Activated T-helper 2 cell treated with anti-CD3 and anti-CD28 coated beads, Interferon-gamma antibody, Interleukin-2, Interleukin-4, amounts not matched to agents 10 μg/mL and 5 μg/mL and 100 μg/mL, durations not matched to agents 14 hours and 24 hours and 36 hours (primary cell): ENCODE measurements around the gene VPREB3. TPM values are rescaled to one million over a fixed set of nuclear protein-coding genes. Genes with fewer than 3 reads are reported as not detected.
A peak's percentile ranks its signal among the peaks of the same experiment; 100 is the strongest.

Source experiments
- DNase-seq: peaks from one replicate; pipeline ENCODE4 v3.0.0; 2021; ENCODE audit warnings: low spot score
- H3K27ac Mint-ChIP-seq: one replicate; pipeline ENCODE4 v1.8.0; 2021; ENCODE audit warnings: mixed read lengths
- H3K27me3 Mint-ChIP-seq: one replicate; pipeline ENCODE4 v1.8.0; 2021; ENCODE audit warnings: low read depth, mixed read lengths
- H3K36me3 Mint-ChIP-seq: one replicate; pipeline ENCODE4 v1.8.0; 2021; ENCODE audit warnings: low read depth, mixed read lengths
- H3K4me1 Mint-ChIP-seq: one replicate; pipeline ENCODE4 v1.8.0; 2021; ENCODE audit warnings: low read depth, mixed read lengths
- H3K4me3 Mint-ChIP-seq: one replicate; pipeline ENCODE4 v1.8.0; 2021; ENCODE audit warnings: low read depth, mild to moderate bottlenecking, moderate library complexity, mixed read lengths
- H3K9me3 Mint-ChIP-seq: one replicate; pipeline ENCODE4 v1.8.0; 2021; ENCODE audit warnings: mixed read lengths
- intact Hi-C: fragments of 100-400 bp; cut with micrococcal nuclease; formaldehyde crosslinking; loops from one replicate; pipeline ENCODE4 v1.15.1; 2023
- total RNA-seq: library from RNA; stranded (reverse); gene quantifications from 2 replicates; pipeline ENCODE4 v1.2.3, GENCODE V29; 2022

The VPREB3 gene, protein sequence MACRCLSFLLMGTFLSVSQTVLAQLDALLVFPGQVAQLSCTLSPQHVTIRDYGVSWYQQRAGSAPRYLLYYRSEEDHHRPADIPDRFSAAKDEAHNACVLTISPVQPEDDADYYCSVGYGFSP
- 0.55 TPM in 1 of 2 replicates, not detected in the other for total RNA-seq

DNA sequence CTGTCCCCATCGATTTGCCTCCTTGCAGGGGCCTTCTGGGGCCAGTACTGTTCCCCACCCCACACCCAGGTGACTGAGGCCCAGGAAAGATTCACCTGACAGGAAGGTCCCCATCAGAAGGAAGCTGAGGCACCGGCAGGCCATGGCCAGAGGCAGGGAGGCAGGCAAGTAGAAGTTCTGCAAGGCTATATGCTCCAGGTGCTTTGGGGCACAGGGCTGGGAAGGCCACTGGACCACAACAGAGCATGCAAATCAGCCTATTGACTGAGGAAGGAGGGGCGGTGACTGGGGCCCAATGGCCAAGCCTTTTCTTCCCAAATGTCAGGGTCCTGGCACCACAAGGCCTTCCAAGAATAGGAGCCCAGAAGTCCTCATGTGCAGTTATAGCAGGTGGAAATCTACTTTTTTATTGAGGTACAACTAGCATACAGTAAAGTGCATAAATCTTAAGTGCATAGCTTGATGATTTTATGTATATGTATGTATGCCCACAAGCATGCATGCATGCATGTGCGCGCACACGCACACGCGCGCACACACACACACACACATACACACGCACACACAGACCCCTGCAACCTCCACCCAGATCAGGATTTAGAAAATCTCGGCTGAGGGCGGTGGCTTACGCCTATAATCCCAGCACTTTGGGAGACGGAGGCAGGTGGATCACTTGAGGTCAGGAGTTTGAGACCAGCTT, at the start of gene VPREB3:
Gene VPREB3 (minus strand): TSS at position 206 of the 700 bp plus-strand sequence. CDS start 62 bp downstream, at position 144.
- no peaks in the 10 kb centered on the region for H3K36me3 Mint-ChIP-seq
- H3K4me1 Mint-ChIP-seq, result peaks cover 16% of the 10 kb centered on the region
- H3K4me3 Mint-ChIP-seq, result no peak within 1 kb of the TSS
- no peak within 1 kb of the TSS for H3K27ac Mint-ChIP-seq
- DNase-seq, result no peak
- intact Hi-C loops, result loop anchor here (5.0 kb wide), 1 partner anchor 47 kb away; no protein-coding TSS in a partner anchor
- no peaks in the 10 kb centered on the region for H3K27me3 Mint-ChIP-seq
- H3K9me3 Mint-ChIP-seq, result no peaks in the 10 kb centered on the region

DNA sequence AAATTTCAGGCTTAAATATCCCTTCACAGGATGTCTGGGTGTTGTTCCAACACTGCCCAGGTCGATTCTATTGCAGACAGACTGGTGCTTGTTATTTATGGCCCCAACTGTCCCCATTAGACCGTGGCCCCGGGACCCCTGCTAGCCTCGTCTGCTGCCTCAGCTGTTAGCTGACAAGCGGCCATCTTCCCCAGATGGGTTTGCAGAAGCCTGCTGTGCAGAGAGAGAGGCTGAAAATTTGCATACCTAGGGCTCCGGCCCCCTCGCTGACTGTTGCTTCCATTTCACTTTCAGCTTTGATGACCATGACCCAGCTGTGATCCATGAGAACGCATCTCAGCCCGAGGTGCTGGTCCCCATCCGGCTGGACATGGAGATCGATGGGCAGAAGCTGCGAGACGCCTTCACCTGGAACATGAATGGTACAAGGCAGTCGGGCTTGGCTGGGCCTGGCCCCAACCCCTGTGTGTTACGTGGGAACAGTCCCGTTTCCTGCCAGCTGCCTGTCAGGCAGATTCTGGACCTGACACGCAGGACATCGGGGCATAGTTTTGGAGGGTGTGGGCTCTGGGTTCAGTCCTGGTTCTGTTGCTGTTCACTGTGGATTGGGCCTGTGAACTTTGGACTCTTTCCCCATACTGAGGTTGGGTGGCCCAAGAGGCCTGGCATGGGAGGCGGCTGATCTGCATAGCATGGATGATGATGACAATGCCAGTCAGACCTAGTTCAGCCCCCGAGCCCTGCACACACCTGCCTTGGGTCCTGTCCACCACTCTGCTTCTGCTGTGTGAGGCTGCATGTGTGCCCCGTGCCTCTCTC, 49.0 kb upstream of the VPREB3 start:
- H3K9me3 Mint-ChIP-seq, result no peaks in the 10 kb centered on the region
- no peak overlapping the region for H3K4me3 Mint-ChIP-seq
- H3K4me1 Mint-ChIP-seq, result no peaks in the 10 kb centered on the region
- no peak overlapping the region for H3K27ac Mint-ChIP-seq
- H3K27me3 Mint-ChIP-seq, result no peaks in the 10 kb centered on the region
- DNase-seq, result no peak
- intact Hi-C loops, result no loop called here
- H3K36me3 Mint-ChIP-seq, result peaks cover 65% of the 10 kb centered on the region

DNA sequence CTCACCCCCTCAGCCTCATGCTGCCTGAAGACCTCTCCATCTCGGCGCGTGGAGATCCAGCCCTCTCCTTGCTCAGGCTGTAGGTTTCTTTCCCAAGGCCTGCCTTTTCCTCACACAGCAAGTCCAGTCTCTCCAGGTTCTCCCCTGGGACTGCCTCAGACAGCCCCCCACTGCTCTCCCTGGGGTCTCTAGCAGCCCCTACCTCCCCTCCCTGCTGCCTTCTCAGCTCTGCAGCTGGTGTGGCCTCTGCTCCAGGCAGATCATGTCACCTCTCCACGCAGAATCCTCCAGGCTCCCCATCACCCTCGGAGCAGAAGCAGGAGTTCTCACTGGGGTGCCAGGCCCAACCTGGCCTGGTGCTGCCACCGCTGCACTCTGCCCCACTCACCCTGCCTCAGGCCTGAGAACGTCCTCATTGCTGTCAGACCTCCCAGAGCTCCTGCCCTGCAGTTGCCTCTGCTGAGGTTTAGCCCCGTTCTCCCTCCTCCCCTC, 47.7 kb upstream of the VPREB3 start:
- intact Hi-C loops, result no loop called here
- Mint-ChIP-seq H3K27ac (no peak overlapping the region), H3K4me1 (no peaks in the 10 kb centered on the region), H3K27me3 (no peaks in the 10 kb centered on the region), H3K4me3 (no peak overlapping the region), H3K36me3 (peaks cover 63% of the 10 kb centered on the region), H3K9me3 (no peaks in the 10 kb centered on the region)
- no peak for DNase-seq

DNA sequence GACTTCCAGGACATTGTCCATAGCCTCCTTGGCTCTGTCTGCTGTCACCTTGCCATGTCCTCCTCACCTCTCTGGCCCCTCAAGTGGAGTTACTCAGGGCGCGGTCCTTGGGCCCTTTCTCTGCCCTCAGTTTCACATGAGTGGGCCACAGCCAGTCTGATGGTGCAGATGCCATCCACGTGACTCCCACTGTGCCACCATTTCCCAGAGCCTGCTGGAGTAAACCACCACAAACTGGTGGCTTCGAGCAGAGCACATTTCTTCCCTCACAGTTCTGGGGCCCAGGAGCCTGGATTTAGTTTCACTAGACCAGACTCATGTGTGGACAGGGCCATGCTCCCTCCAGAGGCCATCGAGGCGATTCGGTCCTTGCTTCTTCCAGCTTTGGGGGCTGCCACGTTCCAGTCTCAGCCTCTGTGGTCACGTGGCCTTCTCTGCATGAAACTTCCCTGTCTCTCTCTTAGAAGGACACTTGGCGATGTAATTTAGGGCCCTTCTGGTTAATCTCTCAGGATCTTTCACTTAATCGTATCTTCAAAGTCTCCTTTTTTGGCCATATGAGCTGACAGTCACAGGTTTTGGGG, 47.1 kb upstream of the VPREB3 start:
- no peak overlapping the region for H3K4me3 Mint-ChIP-seq
- intact Hi-C loops, result no loop called here
- no peaks in the 10 kb centered on the region for H3K4me1 Mint-ChIP-seq
- H3K27ac Mint-ChIP-seq, result no peak overlapping the region
- DNase-seq, result no peak
- H3K36me3 Mint-ChIP-seq, result peaks cover 66% of the 10 kb centered on the region
- no peaks in the 10 kb centered on the region for H3K9me3 Mint-ChIP-seq
- no peaks in the 10 kb centered on the region for H3K27me3 Mint-ChIP-seq

DNA sequence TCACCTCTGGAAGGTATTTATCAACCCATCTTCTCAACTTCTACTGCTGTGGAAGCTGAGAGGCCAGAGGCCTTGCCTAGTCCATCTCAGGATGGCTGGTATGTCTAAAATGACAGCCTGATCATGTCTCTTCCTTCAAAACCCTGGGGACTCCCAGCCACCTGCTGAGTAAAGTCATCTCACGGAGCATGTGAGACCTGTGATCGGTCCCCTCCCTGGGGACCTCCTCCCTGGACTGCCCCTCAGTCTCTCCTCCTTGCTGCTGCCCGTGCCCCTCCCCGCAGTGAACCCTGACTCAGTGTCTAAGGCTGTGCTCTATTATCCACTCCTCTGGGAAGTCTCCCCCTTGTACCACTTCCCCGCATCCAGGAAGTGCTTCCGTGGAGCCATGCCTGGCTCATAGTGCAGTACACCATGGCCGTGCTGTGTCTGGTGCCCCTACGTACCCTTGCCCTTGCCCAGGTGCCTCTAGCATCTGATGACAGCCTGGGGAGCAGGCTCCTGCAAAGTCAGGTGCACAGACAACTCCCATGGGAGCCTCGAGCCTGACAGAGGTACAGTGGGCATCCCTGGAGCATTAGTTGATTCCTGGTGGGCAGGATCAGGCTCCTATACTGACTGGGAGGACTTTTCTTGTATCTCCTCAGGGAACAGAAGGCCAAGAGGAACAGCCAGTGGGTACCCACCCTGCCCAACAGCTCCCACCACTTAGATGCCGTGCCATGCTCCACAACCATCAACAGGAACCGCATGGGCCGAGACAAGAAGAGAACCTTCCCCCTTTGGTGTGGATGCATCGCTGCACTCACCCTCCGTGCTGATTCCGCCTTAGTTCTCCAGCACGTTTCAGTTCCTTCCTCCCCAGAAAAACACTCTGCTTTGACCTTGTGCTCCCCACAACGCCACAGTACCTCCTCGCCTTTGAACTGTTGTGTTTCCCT, 46.3 kb upstream of the VPREB3 start:
- H3K36me3 Mint-ChIP-seq, result peaks cover 64% of the 10 kb centered on the region
- H3K9me3 Mint-ChIP-seq, result no peaks in the 10 kb centered on the region
- intact Hi-C loops, result no loop called here
- no peaks in the 10 kb centered on the region for H3K27me3 Mint-ChIP-seq
- DNase-seq, result no peak
- no peak overlapping the region for H3K27ac Mint-ChIP-seq
- H3K4me1 Mint-ChIP-seq, result no peaks in the 10 kb centered on the region
- H3K4me3 Mint-ChIP-seq, result no peak overlapping the region

DNA sequence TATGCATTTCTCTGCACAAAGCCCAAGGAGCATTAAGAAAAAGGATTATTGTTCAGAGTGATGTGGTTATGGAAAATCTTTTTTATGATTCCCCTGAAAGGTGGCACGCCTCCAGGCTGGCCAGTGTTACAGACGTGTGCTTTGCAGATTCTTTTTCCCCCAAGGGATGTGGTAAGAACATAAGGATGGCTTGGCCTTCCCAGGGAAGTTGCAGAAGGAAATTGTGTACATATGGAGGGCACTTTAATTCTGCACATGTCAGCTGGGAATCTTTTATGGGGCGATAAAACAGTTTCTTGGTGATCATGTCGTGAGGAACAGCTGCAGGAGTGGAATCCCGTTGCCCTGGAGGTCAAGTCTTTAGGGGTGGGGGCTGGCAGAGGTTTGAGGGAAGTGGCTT, 42.2 kb upstream of the VPREB3 start:
- no peak for DNase-seq
- Mint-ChIP-seq H3K9me3 (no peaks in the 10 kb centered on the region), H3K36me3 (peaks cover 64% of the 10 kb centered on the region), H3K4me1 (no peaks in the 10 kb centered on the region), H3K27me3 (no peaks in the 10 kb centered on the region), H3K4me3 (no peak overlapping the region), H3K27ac (no peak overlapping the region)
- intact Hi-C loops, result no loop called here

DNA sequence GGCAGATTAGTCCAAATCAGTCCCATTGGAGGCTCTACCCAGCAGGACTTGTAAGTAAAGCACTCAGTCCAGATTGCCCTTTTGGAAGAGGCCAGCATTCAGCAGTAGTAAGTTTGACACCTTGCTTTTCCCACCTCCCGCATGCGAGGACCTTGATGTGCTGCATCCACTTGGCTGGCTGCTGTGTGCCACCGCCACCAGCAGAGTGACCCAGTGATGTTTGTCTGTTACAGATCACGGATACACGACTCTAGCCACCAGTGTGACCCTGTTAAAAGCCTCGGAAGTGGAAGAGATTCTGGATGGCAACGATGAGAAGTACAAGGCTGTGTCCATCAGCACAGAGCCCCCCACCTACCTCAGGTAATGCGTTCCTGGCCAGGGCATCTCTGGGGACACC, 39.1 kb upstream of the VPREB3 start:
- no peaks in the 10 kb centered on the region for H3K27me3 Mint-ChIP-seq
- H3K9me3 Mint-ChIP-seq, result no peaks in the 10 kb centered on the region
- H3K4me3 Mint-ChIP-seq, result no peak overlapping the region
- H3K4me1 Mint-ChIP-seq, result peaks cover 8% of the 10 kb centered on the region
- H3K36me3 Mint-ChIP-seq, result peaks cover 51% of the 10 kb centered on the region
- H3K27ac Mint-ChIP-seq, result peak overlapping the region; percentile 10
- no peak for DNase-seq
- intact Hi-C loops, result no loop called here

DNA sequence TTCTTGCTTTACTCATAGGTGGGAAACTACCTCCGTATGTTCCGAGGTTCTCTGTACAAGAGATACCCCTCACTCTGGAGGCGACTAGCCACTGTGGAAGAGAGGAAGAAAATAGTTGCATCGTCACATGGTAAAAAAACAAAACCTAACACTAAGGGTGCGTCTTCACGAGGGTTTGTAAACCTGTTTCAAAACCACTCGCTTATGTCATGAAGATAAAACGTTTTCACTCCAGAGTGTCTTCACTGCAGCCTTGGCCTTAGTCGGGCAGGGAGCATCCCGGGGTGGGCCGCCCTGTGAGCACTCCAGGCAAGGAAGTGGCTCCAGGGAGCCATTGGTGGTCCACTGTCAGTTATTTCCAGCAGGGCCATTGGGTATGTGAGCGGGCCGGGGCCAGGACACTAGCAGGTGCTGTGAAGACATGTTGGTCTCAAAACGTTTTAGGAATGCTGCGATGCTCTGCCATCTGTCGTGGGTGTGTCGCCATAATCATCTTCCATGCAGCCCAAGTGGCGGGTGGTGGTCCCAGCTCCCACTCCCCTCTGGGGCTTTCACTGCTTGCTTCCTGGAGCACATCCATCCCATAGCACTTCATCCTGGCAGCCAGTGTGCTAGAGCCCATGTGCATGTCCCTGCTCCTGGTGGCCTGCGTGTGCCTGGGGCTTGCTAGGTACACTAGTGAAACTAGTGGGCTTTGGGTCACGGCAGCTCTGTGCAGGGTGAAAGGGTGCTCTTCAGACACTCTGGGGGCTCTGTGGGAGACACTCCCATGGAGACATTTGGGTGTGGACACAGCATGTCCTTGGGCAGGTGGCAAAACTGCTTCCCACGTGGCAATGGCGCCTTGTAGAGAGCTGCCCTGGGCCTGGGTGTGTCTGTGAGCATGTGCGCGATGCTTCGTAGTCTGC, 37.8 kb upstream of the VPREB3 start:
- H3K4me1 Mint-ChIP-seq, result peaks cover 16% of the 10 kb centered on the region
- peaks cover 47% of the 10 kb centered on the region for H3K36me3 Mint-ChIP-seq
- intact Hi-C loops, result no loop called here
- no peak overlapping the region for H3K27ac Mint-ChIP-seq
- H3K9me3 Mint-ChIP-seq, result no peaks in the 10 kb centered on the region
- H3K4me3 Mint-ChIP-seq, result no peak overlapping the region
- no peaks in the 10 kb centered on the region for H3K27me3 Mint-ChIP-seq
- DNase-seq, result no peak

DNA sequence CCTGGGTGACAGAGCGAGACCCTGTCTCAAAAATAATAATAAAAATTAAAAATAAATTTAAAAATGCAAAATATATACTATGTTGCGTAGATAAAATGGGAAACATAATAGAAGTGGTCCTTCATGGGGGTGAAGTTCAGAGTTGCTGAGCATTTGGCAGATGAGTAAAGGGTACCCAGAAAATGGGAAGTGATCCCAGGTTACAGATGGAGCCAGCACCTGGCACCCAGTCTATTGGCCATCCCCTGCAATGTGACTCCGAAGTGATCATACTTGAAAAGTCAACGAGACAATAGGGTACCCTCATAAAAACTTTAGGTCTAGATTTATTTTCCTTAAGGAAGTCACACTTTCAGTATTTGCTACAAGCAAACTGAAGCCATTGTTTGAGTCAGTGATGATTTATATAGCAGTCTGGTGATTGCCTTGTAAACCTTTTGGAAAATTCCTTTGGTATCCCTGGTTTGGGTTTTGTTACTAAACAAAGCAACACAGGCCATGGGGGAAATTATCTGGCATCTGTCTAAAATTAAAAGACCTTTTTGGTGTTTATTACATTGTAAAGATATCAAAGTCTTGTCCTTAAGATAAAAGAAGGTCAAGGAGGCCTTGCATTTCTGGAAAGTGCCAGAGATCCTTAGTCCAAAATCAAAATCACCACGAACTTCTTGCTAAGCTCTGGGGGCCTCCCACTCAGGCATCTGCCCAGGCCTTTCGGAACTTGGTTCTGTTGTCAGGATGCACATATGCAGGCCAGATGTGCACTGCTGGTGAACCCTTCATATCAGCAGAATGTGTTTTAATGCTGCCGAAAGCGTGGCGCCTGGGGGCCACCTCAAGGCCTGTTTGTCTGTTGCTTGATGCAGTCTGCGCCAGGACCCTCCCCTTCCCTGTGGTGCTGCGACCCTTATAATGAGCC, 36.9 kb upstream of the VPREB3 start:
- no peaks in the 10 kb centered on the region for H3K27me3 Mint-ChIP-seq
- no peak for DNase-seq
- no peak overlapping the region for H3K27ac Mint-ChIP-seq
- peaks cover 22% of the 10 kb centered on the region for H3K4me1 Mint-ChIP-seq
- H3K36me3 Mint-ChIP-seq, result peaks cover 39% of the 10 kb centered on the region
- intact Hi-C loops, result no loop called here
- H3K9me3 Mint-ChIP-seq, result no peaks in the 10 kb centered on the region
- no peak overlapping the region for H3K4me3 Mint-ChIP-seq

DNA sequence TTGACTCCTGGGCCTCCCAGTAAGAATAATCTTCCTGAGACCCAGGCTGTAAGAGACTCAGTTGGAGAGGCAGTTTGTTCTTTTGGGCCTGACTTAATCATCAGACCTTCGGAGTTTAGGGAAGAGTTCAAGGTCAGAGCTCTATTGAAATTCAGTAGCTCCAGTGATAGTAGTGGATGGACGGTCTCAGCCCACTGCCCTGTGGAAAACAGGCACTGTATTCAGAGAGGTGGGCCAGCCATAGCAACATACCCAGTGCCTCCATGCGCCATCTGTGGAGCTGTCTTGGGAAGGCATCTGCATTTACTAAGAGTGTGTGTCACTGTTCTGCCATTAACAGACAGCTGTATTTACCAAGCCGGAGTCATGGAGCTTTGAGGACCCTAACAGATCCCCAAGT, 35.4 kb upstream of the VPREB3 start:
- no peak overlapping the region for H3K4me3 Mint-ChIP-seq
- no peak overlapping the region for H3K27ac Mint-ChIP-seq
- H3K27me3 Mint-ChIP-seq, result no peaks in the 10 kb centered on the region
- DNase-seq, result no peak
- peaks cover 29% of the 10 kb centered on the region for H3K36me3 Mint-ChIP-seq
- intact Hi-C loops, result loop anchor here (5.0 kb wide), 1 partner anchor 82 kb away; no protein-coding TSS in a partner anchor
- H3K4me1 Mint-ChIP-seq, result peaks cover 22% of the 10 kb centered on the region
- H3K9me3 Mint-ChIP-seq, result no peaks in the 10 kb centered on the region
